ENCODE results near the gene CENPA.
"Not testable (repeated sequence)": the region's sequence is repeated elsewhere in the genome, so short reads cannot be mapped to it uniquely, and the experiment has no call there.

Gene CENPA

DNA sequence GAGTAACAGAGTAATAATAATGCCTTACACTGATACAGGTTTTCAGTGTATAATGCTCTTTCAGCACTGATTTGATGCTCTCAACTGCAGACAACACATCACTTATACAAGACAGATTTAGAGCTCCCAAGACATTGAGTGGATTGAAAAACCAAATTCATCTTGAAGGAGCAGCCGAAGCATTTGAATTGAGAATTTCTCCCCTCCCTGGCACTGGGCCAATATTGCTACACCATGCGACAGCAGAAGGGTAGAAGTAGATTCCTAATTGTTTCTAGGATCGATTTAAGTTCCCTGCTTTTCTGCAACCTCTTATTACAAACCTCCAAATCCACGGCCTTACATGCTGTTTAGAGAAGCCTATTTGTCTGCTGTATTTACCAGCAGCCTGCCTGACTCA is 15.5 kb downstream of the CENPA start:
- no peak overlapping the region for H3K27ac Mint-ChIP-seq
- no peaks in the 10 kb centered on the region for H3K9me3 Mint-ChIP-seq (ENCODE audit: low read depth)
- peaks cover 3% of the 10 kb centered on the region for H3K36me3 Mint-ChIP-seq
- H3K4me1 Mint-ChIP-seq (ENCODE audit: low read depth) = no peaks in the 10 kb centered on the region
- H3K27me3 Mint-ChIP-seq = no peaks in the 10 kb centered on the region
- H3K4me3 Mint-ChIP-seq = no peak overlapping the region

DNA sequence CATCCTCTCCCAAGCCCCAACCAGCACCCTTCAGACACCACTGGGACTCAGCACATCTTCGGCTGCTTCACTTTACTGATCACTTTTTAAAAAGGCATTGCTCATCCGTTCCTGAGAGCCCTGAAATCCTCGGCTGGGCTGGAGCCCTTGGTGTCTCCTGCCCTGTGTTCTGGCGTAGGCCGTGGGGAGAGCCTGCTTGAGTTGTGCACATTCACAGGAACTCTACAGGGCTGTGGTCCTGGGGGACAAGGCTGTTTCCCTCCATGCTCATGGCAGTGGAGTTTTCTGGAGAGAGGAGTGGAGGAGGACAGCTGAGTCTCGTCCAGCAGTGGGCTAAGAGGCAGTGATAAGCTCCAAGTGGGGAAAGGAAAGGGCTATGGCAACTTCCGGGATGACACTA is 15.9 kb downstream of the CENPA start:
- no peak overlapping the region for H3K4me3 Mint-ChIP-seq
- H3K27ac Mint-ChIP-seq = no peak overlapping the region
- H3K27me3 Mint-ChIP-seq = no peaks in the 10 kb centered on the region
- no peaks in the 10 kb centered on the region for H3K4me1 Mint-ChIP-seq (ENCODE audit: low read depth)
- peaks cover 3% of the 10 kb centered on the region for H3K36me3 Mint-ChIP-seq
- no peaks in the 10 kb centered on the region for H3K9me3 Mint-ChIP-seq (ENCODE audit: low read depth)

DNA sequence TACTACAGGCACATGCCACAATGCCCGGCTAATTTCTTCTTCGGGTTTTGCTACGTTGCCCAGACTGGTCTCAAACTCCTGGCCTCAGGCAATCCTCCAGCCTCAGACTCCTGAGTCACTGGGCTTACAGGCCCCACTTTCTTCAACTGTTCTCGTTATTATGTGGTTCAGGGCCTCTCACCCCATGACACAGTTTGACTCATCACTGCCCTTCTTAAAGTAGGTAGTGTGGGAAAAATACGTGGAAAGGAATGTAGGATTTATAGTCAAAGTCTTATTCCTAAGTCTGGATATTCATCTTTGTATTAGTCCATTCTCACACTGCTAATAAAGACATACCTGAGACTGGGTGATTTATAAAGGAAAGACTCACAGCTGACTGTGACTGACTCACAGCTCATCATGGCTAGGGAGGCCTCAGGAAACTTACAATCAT is 19.4 kb downstream of the CENPA start:
- Mint-ChIP-seq H3K36me3 (peaks cover 3% of the 10 kb centered on the region), H3K9me3 (ENCODE audit: low read depth) (no peaks in the 10 kb centered on the region), H3K27me3 (no peaks in the 10 kb centered on the region), H3K4me1 (ENCODE audit: low read depth) (peaks cover 17% of the 10 kb centered on the region), H3K4me3 (no peak overlapping the region), H3K27ac (no peak overlapping the region)

DNA sequence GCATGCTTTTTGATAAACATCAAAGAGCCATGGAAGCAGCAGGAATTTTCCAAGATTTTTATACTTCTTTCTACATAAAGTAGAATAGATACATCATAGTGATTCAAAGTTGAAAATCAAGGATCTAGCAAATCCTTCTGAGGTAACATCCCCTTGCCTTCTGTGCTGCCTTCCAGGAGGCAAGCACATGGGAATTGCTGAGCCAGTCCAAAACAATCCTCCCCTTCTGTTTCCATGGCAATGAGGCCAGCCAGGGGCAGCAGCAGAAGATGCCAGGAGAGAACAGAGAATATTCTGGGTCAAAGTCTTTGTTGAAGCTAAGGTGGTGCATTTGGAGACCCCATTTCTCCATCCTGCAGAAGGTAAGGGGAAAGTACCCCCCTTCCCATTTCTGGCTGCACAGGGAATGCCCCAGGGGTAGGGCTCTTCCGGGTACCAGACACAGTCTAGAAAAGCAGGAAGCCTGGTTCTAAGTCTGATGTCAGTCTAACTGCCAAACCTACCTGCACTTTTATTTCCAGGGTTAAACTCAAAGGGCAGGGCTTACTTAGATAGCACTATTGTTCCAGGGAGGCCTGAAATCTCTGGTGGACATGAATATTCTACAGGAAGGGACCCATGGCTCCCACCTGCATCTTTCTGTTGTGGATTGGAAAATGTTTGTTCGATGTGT is 22.1 kb downstream of the CENPA start:
- Mint-ChIP-seq H3K36me3 (peaks cover 3% of the 10 kb centered on the region), H3K4me3 (no peak overlapping the region), H3K27ac (no peak overlapping the region), H3K4me1 (ENCODE audit: low read depth) (peaks cover 40% of the 10 kb centered on the region), H3K27me3 (no peaks in the 10 kb centered on the region), H3K9me3 (ENCODE audit: low read depth) (no peaks in the 10 kb centered on the region)

DNA sequence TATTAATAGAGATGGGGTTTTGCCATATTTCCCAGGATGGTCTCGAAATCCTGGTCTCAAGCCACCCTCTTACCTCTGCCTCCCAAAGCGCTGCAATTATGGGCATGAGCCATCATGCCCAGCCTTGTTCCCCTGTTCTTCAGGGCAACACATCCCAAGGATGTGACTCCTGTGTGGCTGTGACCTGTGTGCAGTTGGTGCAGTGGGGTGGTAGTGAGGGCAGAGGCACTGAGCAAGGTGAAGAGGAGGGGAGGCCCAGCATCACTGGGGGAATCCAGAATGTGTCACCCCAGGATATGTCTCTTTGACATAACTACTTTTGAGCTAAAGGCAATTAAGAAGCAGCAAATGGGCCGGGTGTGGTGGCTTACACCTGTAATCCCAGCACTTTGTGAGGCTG is 23.4 kb downstream of the CENPA start:
- Mint-ChIP-seq H3K27ac (no peak overlapping the region), H3K9me3 (ENCODE audit: low read depth) (no peaks in the 10 kb centered on the region), H3K27me3 (no peaks in the 10 kb centered on the region), H3K4me3 (no peak overlapping the region), H3K36me3 (peaks cover 2% of the 10 kb centered on the region), H3K4me1 (ENCODE audit: low read depth) (peaks cover 41% of the 10 kb centered on the region)

DNA sequence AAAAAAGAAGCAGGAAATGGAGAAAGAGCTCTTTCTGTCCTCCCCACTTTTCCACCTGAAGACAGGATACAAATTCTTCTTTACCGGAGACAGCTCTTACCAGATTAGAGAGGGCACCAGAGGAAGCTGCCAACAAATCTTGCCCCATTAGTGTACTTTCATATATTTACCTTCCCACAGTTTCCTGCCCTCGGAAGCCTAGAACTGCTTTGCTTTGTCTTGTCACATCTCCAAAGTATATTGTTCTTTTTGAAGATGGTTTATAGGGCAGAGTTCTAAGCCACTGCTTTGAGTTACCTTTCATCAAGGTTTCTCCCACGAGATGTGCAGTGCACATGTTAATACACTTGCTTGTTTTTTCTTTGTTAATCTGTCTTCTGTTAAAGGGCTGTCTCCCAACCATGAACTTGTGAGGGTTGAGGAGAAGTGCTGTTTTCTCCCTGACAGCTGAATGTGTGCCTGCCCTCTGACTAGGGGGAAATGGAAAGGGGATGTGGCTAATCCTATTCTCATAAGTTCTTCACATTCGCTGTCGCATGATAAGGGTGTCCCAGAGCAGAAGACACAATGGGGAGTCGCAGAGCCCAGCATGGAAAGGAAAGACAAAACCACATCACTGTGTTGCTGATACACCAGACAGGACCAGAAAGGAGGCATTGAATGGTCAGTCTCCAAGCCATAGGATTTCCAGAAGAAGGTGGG is 24.2 kb downstream of the CENPA start:
- peaks cover under 1% of the 10 kb centered on the region for H3K27me3 Mint-ChIP-seq

DNA sequence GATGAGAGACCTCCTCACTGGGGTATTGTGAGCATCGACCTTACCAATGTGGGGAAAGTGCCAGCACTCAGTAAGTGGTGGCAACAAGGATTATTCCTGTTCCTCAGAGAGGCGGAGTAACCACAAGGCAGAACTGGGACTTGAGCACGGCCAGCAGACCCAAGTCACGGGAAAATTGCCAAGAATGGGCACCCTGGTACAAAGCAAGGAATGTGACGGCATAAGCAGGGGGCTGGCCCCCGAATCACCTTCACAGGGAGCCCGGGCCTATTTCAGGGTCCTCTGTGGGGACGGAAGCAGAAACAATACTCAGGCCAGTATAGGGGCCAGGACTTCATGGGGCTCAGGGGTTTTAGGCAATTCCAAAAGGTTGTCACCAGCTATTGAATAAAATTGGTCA is 25.4 kb downstream of the CENPA start:
- peaks cover 2% of the 10 kb centered on the region for H3K27me3 Mint-ChIP-seq
- H3K36me3 Mint-ChIP-seq = no peaks in the 10 kb centered on the region
- H3K4me3 Mint-ChIP-seq = no peak overlapping the region
- H3K27ac Mint-ChIP-seq = no peak overlapping the region
- peaks cover 41% of the 10 kb centered on the region for H3K4me1 Mint-ChIP-seq (ENCODE audit: low read depth)
- H3K9me3 Mint-ChIP-seq (ENCODE audit: low read depth) = no peaks in the 10 kb centered on the region

More for the DNA sequence above, 24.2 kb downstream of the CENPA start:
- Mint-ChIP-seq H3K4me1 (ENCODE audit: low read depth) (peaks cover 41% of the 10 kb centered on the region), H3K36me3 (no peaks in the 10 kb centered on the region), H3K9me3 (ENCODE audit: low read depth) (no peaks in the 10 kb centered on the region), H3K4me3 (peak overlapping the region; percentile 27), H3K27ac (peak overlapping the region; percentile 1)

DNA sequence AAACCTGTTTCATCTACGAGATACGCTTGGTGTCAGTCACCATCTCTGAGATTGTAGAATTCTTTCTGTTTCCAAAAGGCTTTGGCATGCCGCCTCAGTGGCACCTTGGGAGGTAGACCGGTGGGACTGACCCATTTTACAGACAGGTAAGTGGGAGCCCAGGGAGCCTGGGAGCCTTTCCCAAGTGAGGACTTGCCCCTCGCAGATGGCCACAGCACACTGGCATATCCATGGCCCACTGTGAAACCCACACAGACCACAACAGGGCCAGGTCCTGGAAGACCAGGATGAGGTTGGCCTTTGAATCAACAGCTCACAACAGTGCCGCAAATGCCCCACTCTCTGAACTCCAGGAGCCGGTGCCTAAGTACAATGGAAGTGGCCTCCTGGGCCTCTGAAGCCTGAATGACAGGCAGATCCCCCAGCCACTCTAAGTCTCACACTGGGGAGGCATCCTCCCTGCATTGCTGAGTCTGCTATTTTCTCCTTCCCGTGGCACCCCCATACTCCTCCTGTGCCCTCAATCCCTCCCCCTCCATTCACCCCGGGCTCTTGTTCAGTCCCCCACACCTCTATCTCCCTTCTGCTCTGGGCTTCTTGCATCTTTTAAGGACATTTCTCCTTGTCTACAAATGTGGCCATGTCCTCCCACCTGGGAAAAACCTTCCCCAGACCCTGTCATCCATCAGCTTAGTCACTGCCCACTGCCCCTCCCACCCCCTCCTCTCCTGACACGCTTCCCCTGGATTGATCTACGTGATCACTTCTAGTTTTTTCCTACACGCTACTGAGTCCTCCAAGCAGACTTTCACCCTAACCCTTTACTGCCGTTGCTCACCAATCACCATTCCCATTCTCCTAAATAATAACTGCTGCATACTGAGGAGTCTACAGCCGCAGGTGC is 26.2 kb downstream of the CENPA start:
- Mint-ChIP-seq H3K4me1 (ENCODE audit: low read depth) (peaks cover 41% of the 10 kb centered on the region), H3K36me3 (no peaks in the 10 kb centered on the region), H3K27ac (no peak overlapping the region), H3K4me3 (no peak overlapping the region), H3K27me3 (peaks cover 2% of the 10 kb centered on the region), H3K9me3 (ENCODE audit: low read depth) (no peaks in the 10 kb centered on the region)

DNA sequence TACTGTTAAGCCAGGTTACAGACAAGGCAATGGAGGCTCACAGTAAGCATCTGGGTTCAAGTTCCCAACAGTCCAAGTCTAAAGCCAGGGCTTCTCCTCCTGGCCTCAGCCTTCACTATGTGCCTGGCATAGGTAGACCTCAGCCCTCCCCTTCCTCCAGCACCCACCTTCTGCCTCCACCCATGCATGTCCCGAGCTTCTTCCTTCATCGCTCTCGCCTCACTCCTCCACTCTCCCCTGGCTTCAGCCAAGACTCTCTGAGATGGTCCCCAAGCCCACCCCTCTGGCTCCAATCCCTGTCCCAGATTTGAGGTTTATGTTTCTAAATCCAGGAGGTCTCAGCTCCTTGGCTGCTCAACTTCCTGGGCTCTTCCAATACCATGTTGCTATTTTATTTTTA is 26.9 kb downstream of the CENPA start:
- Mint-ChIP-seq H3K4me1 (ENCODE audit: low read depth) (peaks cover 40% of the 10 kb centered on the region), H3K36me3 (no peaks in the 10 kb centered on the region), H3K27me3 (peaks cover 3% of the 10 kb centered on the region), H3K4me3 (no peak overlapping the region), H3K9me3 (ENCODE audit: low read depth) (no peaks in the 10 kb centered on the region), H3K27ac (no peak overlapping the region)

DNA sequence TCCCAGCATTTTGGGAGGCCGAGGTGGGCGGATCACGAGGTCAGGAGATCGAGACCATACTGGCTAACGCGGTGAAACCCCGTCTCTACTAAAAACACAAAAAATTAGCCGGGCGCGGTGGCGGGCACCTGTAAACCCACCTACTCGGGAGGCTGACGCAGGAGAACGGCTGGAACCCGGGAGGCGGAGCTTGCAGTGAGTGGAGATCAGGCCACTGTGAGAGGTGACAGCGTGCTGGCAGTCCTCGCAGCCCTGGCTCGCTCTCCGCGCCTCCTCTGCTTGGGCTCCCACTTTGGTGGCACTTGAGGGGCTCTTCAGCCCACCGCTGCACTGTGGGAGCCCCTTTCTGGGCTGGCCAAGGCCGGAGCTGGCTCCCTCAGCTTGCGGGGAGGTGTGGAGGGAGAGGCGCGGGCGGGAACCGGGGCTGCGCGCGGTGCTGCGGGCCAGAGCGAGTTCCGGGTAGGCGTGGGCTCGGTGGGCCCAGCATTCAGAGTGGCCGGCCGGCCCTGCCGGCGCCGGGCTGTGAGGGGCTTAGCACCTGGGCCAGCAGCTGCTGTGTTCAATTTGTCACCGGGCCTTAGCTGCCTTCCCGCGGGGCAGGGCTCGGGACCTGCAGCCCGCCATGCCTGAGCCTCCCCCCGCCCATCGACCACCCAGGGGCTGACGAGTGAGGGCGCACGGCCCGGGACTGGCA is 28.4 kb downstream of the CENPA start:
- H3K4me3 Mint-ChIP-seq; H3K27ac Mint-ChIP-seq; H3K27me3 Mint-ChIP-seq; H3K36me3 Mint-ChIP-seq; H3K9me3 Mint-ChIP-seq (ENCODE audit: low read depth): not testable (repeated sequence)
- H3K4me1 Mint-ChIP-seq (ENCODE audit: low read depth) = peaks cover 31% of the 10 kb centered on the region

DNA sequence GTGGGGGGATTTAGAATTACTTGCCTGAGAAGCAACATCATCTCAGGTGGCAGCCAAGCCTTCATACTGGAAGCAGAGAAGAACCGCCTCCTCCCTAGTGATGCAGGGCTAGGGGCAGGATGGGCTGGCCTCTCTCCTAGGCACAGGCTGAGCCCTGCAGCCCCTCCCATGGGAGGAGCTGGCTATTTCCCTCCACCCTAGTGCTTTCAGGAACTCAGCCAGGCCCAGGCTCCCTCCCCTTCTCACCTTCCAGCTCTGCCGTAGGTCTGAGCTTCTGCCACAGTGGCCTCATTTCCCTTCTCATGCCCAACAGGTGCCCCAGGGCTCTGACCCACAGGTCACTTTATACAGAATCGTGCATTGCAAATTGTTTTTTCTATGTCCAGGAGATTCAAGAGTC is 31.0 kb downstream of the CENPA start:
- no peak overlapping the region for H3K27ac Mint-ChIP-seq
- H3K36me3 Mint-ChIP-seq = no peaks in the 10 kb centered on the region
- H3K4me3 Mint-ChIP-seq = no peak overlapping the region
- H3K4me1 Mint-ChIP-seq (ENCODE audit: low read depth) = peaks cover 8% of the 10 kb centered on the region
- H3K9me3 Mint-ChIP-seq (ENCODE audit: low read depth) = no peaks in the 10 kb centered on the region
- peaks cover 4% of the 10 kb centered on the region for H3K27me3 Mint-ChIP-seq

DNA sequence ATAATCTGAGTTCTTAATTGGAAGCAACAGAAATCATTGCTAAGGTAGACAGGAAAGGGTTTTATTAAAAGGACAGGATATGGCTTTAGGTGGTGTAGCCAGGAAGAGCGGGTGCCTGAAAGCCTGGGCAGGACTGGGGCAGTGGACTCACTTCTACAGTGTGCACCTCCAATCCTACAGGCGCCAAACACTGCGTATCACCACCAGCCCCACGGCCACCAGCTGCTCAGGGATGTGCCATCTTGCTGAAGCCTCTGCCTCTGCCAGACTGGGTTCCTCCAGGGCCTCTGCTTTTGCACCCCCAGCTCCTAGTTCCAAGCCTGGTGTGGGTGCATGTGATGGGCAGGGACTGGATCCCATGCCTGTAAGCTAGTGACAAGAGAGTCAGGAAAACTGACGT is 32.4 kb downstream of the CENPA start:
- Mint-ChIP-seq H3K27me3 (peaks cover 4% of the 10 kb centered on the region), H3K4me3 (no peak overlapping the region), H3K36me3 (no peaks in the 10 kb centered on the region), H3K9me3 (ENCODE audit: low read depth) (no peaks in the 10 kb centered on the region), H3K27ac (no peak overlapping the region), H3K4me1 (ENCODE audit: low read depth) (peaks cover 1% of the 10 kb centered on the region)

DNA sequence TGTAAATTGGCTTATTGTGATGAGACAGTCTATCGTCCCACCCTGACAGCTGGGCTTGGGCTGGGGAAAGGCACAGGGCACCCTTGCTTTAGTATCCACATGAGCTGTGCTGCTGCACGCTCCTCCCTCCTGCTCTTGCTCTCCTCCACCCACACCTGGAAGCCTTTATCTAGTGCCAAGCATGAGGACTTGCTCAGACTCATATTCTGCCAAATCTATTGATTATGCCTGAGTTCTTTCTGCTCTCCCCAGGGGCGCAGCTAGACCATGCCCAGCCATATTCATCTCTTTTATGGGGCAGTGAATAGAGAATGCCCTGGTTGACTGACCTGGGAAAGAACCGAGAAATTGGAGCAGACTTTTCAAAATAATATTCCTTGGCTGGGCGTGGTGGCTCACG is 33.1 kb downstream of the CENPA start:
- H3K9me3 Mint-ChIP-seq (ENCODE audit: low read depth) = no peaks in the 10 kb centered on the region
- no peaks in the 10 kb centered on the region for H3K4me1 Mint-ChIP-seq (ENCODE audit: low read depth)

DNA sequence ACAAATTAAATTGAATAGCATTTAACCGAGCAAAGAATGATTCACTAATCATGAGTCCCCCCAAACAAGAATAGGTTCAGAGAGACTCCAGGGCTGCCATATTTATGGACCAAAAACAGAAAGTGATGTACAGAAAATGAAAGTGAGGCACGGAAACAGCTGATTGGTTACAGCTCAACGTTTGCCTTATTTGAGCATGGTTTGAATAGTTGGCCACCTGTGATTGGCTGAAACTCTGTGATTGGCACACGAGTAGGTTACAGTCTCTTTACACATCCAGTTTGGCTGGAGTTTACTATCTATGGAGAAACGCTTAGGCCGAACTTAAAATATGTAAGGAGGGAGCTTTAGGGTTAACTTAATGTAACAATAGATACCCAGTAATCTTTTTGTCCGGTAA is 35.1 kb downstream of the CENPA start:
- H3K27me3 Mint-ChIP-seq = peaks cover 2% of the 10 kb centered on the region
- H3K9me3 Mint-ChIP-seq (ENCODE audit: low read depth) = no peaks in the 10 kb centered on the region
- no peak overlapping the region for H3K27ac Mint-ChIP-seq
- no peaks in the 10 kb centered on the region for H3K4me1 Mint-ChIP-seq (ENCODE audit: low read depth)
- H3K4me3 Mint-ChIP-seq = no peak overlapping the region
- H3K36me3 Mint-ChIP-seq = no peaks in the 10 kb centered on the region

More for the DNA sequence above, 33.1 kb downstream of the CENPA start:
- no peak overlapping the region for H3K27ac Mint-ChIP-seq
- no peak overlapping the region for H3K4me3 Mint-ChIP-seq
- peaks cover 4% of the 10 kb centered on the region for H3K27me3 Mint-ChIP-seq
- H3K36me3 Mint-ChIP-seq = no peaks in the 10 kb centered on the region

DNA sequence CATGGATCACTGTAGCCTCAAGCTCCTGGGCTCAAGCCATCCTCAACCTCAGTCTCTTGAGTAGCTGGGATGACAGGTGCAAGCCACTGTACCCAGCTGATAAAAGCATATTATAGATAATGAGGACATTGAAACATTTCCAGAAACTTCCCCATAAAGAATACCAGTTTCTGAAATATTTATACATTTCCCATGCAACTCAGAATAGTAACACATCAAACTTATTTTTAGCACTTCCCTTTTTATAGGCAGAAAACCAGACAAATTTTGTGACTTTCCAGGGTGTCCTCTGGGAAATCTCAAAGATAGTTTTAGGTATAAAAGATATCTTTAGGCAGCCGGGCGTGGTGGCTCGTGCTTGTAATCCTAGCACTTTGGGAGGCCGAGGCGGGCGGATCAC is 37.0 kb downstream of the CENPA start:
- Mint-ChIP-seq H3K27ac (no peak overlapping the region), H3K36me3 (no peaks in the 10 kb centered on the region), H3K27me3 (no peaks in the 10 kb centered on the region), H3K4me3 (no peak overlapping the region), H3K4me1 (ENCODE audit: low read depth) (no peaks in the 10 kb centered on the region), H3K9me3 (ENCODE audit: low read depth) (no peaks in the 10 kb centered on the region)

All from activated naive CD8-positive, alpha-beta T cell (primary cell).